GM20431 (cell line): ENCODE measurements around the gene RPL26.

Source experiments
- in situ Hi-C: fragments of 300-500 bp; cut with MseI, MboI; formaldehyde crosslinking; loops from one replicate; pipeline ENCODE4 v1.15.0; 2020; ENCODE audit warnings: low sequenced_read_pairs; ENCODE audit not compliant: unreplicated experiment

RPL26 gene

DNA sequence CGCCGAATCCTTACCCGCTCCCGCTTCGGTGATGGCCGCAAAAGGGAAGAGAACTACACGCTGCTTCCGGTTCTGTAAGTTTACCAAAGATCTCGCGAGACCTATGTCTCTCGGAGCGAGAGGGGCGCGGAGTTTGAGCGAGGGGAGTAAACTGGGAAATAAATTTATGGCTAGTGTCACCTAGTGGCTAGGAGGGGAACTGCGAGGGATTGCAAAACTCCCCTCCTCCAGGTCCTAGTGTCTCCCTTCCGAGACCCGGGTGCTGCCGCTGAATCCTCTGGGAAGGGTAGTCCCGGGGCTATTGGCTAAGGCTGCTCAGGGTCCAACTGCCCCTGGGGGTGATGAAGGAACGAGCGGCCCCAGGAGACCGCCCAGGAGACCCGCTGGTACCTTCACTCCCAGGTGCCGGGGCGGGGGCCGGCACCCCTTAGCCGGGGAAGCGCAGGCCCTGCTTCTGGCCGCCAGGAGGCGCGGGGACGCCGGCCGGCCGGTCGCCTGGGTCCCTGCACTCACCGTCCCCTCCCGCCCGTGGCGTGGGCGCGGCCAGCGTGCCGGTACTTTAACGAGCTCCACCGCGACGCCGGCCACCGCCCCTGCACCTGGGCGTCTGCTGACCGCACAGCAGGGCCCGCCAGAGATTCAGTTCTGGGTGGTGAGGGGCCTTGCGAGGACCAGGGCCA lies at the start of gene RPL26:
RPL26 (minus strand) TSS at position 51 of the 680 bp plus-strand sequence. CDS start 883 bp downstream, outside the sequence.
- in situ Hi-C loops, result no loop called here

- in situ Hi-C loops, result no loop called here
These were observed 48.0 kb upstream of the RPL26 start for GRCh38 chr17:8430966-8431365.

- in situ Hi-C loops, result no loop called here
These were observed 43.8 kb upstream of the RPL26 start for GRCh38 chr17:8426802-8427201.

GRCh38 chr17:8426094-8426720 lies 43.2 kb upstream of the RPL26 start:
- in situ Hi-C loops, result no loop called here

GRCh38 chr17:8421571-8421970 lies 38.6 kb upstream of the RPL26 start:
- in situ Hi-C loops, result no loop called here

DNA sequence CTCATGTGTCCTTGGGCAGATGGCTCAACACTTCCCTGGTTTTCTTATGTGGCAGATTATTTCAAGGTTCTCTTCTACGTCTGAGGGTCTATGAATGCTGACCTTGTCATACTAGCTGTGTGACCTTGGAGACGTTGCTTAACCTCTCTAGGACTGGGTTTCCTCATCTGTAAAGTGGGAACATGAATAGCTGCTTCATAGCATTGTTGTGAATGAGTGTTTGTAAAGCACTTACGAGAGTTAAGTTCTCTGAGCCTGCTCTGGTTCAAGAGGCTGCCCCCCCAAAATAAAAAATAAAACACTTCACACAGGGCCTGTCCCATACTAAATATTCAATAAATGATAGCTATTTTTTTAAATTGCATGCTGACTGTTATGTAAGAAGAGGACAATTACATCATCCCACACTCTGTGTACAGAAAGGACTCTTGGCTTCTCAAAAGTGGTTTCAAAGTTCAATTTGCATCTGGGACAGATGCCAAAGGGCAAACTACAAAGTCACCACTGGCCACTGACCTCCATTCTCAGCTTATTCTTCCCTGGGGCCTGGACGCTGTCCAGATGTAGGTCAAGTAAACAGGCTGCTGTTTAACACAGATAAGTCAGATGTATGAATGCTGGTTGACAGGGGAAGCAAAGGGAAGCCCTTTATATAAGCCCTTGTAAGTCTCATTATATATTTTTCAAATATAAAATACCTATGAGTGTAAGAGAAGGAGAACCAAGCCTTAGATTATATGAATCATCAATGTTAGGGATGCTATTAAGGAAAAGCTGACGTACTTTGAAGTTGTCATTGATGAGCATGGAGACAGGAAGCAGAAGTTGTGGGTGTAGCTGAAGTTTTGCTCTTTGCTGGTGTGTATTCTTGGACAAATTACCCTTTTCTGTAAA lies 37.3 kb upstream of the RPL26 start:
- in situ Hi-C loops, result no loop called here

DNA sequence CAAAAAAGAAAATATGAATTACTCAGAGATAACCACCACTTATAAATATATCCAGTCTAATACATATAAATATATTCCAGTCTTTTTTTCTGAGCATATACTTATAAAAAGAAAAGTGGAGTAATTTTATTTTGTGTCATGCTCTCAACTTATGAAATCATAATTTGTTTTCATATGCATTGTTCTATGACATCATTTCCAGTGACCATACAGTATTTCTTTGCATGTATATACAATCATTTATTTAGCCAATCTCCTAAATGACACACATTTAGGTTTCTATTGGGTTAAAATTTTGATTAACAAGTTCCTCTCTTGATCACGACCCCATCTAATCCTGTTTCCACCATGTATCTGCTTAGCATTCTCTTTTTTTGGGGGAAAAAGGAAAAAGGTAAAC lies 36.3 kb upstream of the RPL26 start:
- in situ Hi-C loops, result loop anchor here (10.0 kb wide), 1 partner anchor 325 kb away; the partner anchor contains the start of gene CCDC42

DNA sequence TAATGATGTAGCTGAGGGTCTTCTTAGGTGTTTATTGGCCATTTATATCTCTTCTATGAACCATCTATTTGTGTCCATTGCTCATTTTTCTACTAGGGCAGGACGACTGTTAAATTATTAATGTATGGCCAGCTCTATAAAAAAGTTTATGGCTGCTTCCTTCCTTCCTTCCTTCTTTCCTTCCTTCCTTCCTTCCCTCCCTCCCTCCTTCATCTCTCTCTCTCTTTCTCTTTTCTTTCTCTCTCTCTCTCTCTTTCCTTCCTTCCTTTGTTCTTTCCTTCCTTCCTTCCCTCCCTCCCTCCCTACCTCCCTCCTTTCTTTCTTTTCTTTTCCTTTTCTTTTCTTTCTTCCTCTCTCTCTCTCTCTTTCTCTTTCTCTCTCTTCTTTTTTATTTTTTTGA lies 35.5 kb upstream of the RPL26 start:
- in situ Hi-C loops, result loop anchor here (10.0 kb wide), 1 partner anchor 326 kb away; the partner anchor contains the start of gene CCDC42

GRCh38 chr17:8417806-8418205 lies 34.8 kb upstream of the RPL26 start:
- in situ Hi-C loops, result loop anchor here (10.0 kb wide), 1 partner anchor 327 kb away; the partner anchor contains the start of gene CCDC42

DNA sequence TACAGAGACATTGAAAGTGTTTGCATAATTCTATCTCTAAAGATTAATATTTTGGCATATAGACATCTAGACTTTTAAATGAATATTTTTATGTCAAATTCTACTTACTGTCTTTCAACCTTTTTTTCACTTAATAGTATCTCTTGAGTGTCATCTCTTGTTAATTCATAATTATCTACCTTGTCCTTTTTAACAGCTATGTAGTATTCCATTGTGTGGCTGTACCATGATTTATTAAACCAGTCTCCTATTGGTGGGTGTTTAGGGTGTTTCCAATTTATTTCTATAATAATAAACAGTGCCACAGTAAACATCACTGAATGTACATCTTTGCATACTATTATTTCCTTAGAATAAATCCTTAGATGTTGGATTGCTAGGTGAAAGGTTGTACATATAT lies 30.9 kb upstream of the RPL26 start:
- in situ Hi-C loops, result loop anchor here (10.0 kb wide), 1 partner anchor 331 kb away; the partner anchor contains the start of gene CCDC42

GRCh38 chr17:8413328-8413727 lies 30.3 kb upstream of the RPL26 start:
- in situ Hi-C loops, result loop anchor here (10.0 kb wide), 1 partner anchor 331 kb away; the partner anchor contains the start of gene CCDC42

- in situ Hi-C loops, result loop anchor here (10.0 kb wide), 1 partner anchor 333 kb away; the partner anchor contains the start of gene CCDC42
These were observed 29.1 kb upstream of the RPL26 start for GRCh38 chr17:8412089-8412488.

GRCh38 chr17:8410883-8411238 lies 27.9 kb upstream of the RPL26 start:
- in situ Hi-C loops, result loop anchor here (10.0 kb wide), 1 partner anchor 334 kb away; the partner anchor contains the start of gene CCDC42

DNA sequence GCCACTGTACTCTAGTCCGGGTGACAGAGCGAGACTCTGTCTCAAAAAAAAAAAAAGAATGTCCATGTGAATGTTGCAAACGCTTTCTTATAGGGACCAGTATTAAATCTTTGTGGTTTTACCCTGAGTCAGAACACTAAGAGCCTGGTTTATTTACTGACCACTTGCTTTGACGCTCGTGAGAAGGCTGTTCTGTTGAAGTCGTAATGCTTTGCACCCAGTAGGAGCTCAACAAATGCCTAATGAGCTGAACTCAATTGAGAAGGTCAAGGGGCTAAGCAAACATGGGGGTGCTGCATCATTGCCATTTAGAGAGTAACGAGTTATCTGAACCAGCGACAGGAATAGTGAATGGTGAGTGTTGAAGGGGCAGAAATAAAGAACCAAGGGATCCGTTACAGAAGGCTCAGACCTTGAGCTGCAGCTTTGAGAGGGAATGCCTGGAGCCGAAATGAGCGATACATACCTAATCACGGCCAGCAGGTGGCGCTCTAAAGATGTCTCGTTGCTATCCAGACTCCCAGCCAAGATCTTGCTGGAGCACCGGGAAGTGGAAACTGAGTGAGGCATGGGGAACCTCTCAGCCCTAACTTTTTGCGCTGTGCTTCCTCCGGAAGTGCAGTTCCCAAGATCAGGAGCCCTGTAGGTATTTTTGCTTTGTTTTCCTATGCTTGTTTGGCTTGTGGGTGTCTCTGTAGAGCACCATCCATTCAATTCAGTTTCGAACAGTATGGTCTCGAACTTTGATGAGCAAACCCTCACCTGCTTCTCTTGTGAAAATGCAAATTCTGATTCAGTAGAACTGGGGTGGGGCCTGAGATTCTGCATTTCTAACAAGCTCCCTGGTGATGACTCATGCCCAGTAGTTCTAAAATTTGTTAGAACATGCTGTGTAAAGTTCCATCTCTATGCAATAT lies 27.2 kb upstream of the RPL26 start:
- in situ Hi-C loops, result loop anchor here (10.0 kb wide), 1 partner anchor 335 kb away; the partner anchor contains the start of gene CCDC42

- in situ Hi-C loops, result no loop called here
These were observed 25.4 kb upstream of the RPL26 start for GRCh38 chr17:8408371-8408770.

GRCh38 chr17:8406174-8406573 lies 23.2 kb upstream of the RPL26 start:
- in situ Hi-C loops, result no loop called here

DNA sequence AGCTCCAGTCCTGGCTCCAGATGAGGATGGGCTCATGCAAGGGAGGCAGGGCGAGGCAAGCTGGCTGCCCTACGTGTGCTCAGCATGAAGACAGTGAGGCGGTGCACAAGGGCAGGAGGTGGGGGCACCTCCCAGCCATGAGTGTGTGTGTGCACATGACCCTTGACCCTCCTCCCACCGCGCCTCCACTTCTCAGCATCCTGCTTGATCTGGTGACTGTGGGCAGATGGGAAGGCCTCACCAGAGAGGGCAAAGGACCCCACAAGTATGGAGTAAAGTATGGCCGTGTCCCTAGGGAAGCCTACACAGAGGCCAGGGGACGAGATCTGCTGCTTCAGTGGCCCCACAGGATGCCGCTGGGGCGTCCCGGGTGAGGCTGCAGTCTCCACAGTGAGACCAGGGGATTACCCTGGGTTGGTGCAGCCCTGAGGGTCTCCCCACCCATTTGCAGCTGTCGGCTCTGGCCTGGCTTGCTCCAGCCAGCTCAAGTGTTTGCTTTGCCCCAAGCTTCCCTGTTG lies 22.6 kb upstream of the RPL26 start:
- in situ Hi-C loops, result no loop called here

DNA sequence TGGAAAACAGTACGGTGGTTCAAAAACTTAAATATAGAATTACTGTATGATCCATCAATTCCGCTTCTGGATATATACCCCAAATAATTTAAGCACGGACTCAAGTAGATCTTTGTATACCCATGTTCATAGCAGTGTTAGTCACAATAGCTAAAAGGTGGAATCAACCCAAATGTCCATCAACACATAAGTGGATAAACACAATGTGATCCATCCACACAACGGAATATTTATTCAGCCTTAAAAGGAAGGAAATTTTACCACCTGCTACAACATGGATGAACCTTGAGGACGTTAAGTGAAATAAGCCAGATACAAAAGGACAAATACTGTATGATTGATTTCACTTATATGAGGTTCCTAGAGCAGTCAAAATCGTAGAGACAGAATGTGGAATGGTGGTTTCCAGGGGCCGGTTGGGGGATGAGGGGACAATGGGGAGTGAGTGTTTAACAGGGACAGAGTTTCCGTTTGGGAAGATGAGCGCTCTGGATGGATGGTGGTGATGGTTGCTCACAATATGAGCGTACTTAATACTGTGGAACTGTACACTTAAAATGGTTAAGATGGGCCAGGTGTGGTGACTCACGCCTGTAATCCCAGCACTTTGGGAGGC lies 20.0 kb upstream of the RPL26 start:
- in situ Hi-C loops, result no loop called here

- in situ Hi-C loops, result no loop called here
These were observed 18.1 kb upstream of the RPL26 start for GRCh38 chr17:8401107-8401506.
